ENCODE results near the gene MYZAP. TPM values are rescaled to one million over a fixed set of nuclear protein-coding genes. Genes with fewer than 3 reads are reported as not detected.

Gene MYZAP
- total and polyA plus RNA-seq, 2 of the 13 experiments (the other 11 are each of a cell fraction or from before 2014, with no cell fraction given) = not detected

DNA sequence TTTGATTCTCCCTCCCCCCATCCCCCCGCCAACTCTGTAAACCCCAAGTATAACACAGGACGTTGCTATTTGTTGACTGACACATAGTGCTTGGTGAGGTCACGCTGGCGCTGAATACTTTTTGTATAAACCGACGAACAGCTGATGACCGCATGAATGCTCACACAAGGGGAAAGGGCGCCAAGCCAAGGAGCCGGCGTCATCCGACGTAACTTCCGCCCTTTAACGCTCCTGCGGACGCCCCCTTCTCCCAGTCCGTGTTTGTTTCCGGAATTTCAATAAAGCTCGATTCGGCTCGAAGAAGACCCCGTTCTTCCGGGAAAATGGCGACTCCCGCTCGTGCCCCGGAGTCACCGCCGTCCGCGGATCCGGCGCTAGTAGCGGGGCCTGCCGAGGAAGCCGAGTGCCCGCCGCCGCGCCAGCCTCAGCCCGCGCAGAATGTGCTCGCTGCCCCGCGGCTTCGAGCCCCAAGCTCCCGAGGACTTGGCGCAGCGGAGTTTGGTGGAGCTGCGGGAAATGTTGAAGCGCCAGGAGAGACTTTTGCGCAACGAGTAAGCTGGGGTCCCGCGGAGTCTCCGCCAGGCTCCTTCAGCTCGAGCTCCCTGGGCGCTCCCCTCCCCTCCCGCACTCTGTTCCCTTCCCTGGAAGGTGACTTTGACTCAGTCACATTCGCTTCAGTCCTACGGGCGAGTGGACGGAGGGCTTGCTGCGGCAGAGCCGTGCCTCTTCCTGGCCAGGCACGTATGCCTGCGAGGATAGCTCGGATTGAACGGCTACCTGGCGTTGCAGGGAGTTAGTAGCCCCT, 114.9 kb downstream of the MYZAP start, which contains the start of gene POLR2M (continued):
- TF ChIP-seq MAFG (CRISPR knock-in tag; IDR thresholded peaks at IDR 0.05) (no peak), ZNF614 (CRISPR knock-in tag; IDR thresholded peaks at IDR 0.05; ENCODE audit: borderline replicate concordance) (peak; percentile 30; the same call in 1 of the 2 replicates), POLR2G (IDR thresholded peaks at IDR 0.05; ENCODE audit: low read depth, low read length) (peak; percentile 89), HMG20B (CRISPR knock-in tag; conservative IDR thresholded peaks at IDR 0.05) (peak; percentile 40; the same call in 1 of the 2 replicates), RAD21 (CRISPR knock-in tag; IDR thresholded peaks at IDR 0.05) (no peak), PCBP2 (optimal IDR thresholded peaks at IDR 0.05; ENCODE audit: low read depth, low read length, poor library complexity, severe bottlenecking) (no peak), SALL2 (CRISPR knock-in tag; IDR thresholded peaks at IDR 0.05) (no peak; the same call in 1 of the 2 replicates), REPIN1 (CRISPR knock-in tag; IDR thresholded peaks at IDR 0.05; ENCODE audit: borderline replicate concordance, low read depth) (peak; percentile 84), HNRNPH1 (optimal IDR thresholded peaks at IDR 0.05; ENCODE audit: low read depth, low read length) (no peak), ZFP90 (CRISPR knock-in tag; IDR thresholded peaks at IDR 0.05; ENCODE audit: borderline replicate concordance) (no peak; the same call in 1 of the 2 replicates), ARNTL (CRISPR knock-in tag; IDR thresholded peaks at IDR 0.05) (no peak), FOXJ3 (CRISPR knock-in tag; IDR thresholded peaks at IDR 0.05; ENCODE audit: borderline replicate concordance) (no peak; the same call in 1 of the 2 replicates), GZF1 (CRISPR knock-in tag; IDR thresholded peaks at IDR 0.05) (no peak), ZNF224 (CRISPR knock-in tag; IDR thresholded peaks at IDR 0.05) (peak; percentile 79; the same call in 1 of the 2 replicates), XBP1 (CRISPR knock-in tag; IDR thresholded peaks at IDR 0.05) (no peak), ZNF432 (CRISPR knock-in tag; IDR thresholded peaks at IDR 0.05; ENCODE audit: borderline replicate concordance) (no peak), MEF2D (CRISPR knock-in tag; IDR thresholded peaks at IDR 0.05) (no peak), SIX4 (CRISPR knock-in tag; IDR thresholded peaks at IDR 0.05) (no peak), IKZF4 (CRISPR knock-in tag; IDR thresholded peaks at IDR 0.05; ENCODE audit: borderline replicate concordance, low read depth, not compliant biosample characterization) (no peak), IRF2 (CRISPR knock-in tag; IDR thresholded peaks at IDR 0.05) (peak; percentile 68; the same call in 1 of the 2 replicates), ZNF670 (CRISPR knock-in tag; IDR thresholded peaks at IDR 0.05; ENCODE audit: borderline replicate concordance) (no peak), ZNF10 (CRISPR knock-in tag; IDR thresholded peaks at IDR 0.05; ENCODE audit: borderline replicate concordance, low read depth) (no peak)
- TF ChIP-seq, protein P1, sequence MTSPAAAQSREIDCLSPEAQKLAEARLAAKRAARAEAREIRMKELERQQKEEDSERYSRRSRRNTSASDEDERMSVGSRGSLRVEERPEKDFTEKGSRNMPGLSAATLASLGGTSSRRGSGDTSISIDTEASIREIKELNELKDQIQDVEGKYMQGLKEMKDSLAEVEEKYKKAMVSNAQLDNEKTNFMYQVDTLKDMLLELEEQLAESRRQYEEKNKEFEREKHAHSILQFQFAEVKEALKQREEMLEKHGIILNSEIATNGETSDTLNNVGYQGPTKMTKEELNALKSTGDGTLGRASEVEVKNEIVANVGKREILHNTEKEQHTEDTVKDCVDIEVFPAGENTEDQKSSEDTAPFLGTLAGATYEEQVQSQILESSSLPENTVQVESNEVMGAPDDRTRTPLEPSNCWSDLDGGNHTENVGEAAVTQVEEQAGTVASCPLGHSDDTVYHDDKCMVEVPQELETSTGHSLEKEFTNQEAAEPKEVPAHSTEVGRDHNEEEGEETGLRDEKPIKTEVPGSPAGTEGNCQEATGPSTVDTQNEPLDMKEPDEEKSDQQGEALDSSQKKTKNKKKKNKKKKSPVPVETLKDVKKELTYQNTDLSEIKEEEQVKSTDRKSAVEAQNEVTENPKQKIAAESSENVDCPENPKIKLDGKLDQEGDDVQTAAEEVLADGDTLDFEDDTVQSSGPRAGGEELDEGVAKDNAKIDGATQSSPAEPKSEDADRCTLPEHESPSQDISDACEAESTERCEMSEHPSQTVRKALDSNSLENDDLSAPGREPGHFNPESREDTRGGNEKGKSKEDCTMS (CRISPR knock-in tag; conservative IDR thresholded peaks at IDR 0.05) = peak; percentile 33; the same call in 1 of the 2 replicates
- TF ChIP-seq, protein P2, sequence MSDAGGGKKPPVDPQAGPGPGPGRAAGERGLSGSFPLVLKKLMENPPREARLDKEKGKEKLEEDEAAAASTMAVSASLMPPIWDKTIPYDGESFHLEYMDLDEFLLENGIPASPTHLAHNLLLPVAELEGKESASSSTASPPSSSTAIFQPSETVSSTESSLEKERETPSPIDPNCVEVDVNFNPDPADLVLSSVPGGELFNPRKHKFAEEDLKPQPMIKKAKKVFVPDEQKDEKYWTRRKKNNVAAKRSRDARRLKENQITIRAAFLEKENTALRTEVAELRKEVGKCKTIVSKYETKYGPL (CRISPR knock-in tag; IDR thresholded peaks at IDR 0.05) = no peak; the same call in 1 of the 2 replicates
